ENCODE data around the gene BTBD7.
"Not testable (repeated sequence)": the region's sequence is repeated elsewhere in the genome, so short reads cannot be mapped to it uniquely, and the experiment has no call there.

Gene BTBD7, protein sequence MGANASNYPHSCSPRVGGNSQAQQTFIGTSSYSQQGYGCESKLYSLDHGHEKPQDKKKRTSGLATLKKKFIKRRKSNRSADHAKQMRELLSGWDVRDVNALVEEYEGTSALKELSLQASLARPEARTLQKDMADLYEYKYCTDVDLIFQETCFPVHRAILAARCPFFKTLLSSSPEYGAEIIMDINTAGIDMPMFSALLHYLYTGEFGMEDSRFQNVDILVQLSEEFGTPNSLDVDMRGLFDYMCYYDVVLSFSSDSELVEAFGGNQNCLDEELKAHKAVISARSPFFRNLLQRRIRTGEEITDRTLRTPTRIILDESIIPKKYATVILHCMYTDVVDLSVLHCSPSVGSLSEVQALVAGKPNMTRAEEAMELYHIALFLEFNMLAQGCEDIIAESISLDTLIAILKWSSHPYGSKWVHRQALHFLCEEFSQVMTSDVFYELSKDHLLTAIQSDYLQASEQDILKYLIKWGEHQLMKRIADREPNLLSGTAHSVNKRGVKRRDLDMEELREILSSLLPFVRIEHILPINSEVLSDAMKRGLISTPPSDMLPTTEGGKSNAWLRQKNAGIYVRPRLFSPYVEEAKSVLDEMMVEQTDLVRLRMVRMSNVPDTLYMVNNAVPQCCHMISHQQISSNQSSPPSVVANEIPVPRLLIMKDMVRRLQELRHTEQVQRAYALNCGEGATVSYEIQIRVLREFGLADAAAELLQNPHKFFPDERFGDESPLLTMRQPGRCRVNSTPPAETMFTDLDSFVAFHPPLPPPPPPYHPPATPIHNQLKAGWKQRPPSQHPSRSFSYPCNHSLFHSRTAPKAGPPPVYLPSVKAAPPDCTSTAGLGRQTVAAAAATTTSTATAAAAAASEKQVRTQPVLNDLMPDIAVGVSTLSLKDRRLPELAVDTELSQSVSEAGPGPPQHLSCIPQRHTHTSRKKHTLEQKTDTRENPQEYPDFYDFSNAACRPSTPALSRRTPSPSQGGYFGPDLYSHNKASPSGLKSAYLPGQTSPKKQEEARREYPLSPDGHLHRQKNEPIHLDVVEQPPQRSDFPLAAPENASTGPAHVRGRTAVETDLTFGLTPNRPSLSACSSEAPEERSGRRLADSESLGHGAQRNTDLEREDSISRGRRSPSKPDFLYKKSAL

DNA sequence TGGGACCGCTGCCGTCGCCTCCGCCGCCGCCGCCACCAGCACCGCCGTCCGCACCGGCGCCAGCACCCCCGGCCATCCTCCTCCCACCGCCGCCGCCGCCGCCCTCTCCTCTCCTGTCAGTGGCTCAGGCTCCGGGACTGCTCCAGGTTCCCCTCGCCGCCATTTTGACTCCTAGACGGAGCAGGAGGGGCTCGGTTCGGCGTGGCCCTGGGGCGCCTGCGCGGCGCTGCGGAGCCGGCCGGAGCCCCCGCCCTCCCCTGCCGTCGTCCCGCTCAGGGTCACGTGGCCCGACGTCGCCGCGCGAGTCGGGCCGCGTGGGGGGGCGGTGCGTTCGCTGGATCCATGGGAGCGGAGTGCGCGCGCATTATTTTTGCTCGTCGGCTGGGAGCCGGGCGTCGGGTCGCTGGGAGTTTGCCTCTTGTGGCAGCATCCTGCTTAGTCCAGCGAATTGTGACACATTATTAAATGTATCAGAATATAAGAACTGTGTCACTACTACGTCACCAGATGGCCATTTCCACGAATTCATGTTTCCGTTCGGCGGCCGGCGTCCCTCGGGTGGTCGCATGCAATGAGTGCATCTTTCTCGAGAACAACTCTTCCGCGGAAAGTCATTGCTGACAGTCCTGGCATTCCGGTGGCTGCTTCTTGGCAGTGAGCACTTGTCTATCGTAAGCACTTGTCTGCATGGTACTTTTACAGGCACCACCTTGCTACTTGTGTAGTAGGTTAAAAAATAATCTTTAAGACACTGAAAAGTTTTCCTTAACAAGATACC is at the start of gene BTBD7:
TSS of gene BTBD7 (minus strand) at position 184 of the 778 bp plus-strand sequence. CDS start 36,985 bp downstream, outside the sequence.
- DNase-seq (ENCODE audit: low read depth, low spot score): peak; percentile 54

DNA sequence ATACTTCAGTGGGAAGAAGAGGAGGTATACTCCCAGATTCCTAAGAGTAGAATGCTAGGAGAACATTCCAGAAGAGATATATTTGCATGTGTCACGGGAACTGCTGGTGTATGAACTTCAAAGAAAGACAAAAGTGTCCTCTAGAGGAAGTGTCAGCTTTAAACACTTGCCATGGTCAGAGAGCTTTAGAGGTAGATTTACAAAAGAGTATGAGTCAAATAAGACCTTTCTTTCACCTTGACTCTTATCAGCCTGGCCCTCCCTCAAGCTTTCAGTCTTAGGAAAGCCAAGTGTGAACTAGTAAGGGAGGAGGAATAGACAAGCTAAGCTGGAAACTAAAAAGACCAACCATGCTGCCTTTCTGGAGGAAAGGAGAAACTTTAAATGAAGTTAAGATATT is 48.8 kb upstream of the BTBD7 start:
- DNase-seq (ENCODE audit: low read depth, low spot score): no peak

DNA sequence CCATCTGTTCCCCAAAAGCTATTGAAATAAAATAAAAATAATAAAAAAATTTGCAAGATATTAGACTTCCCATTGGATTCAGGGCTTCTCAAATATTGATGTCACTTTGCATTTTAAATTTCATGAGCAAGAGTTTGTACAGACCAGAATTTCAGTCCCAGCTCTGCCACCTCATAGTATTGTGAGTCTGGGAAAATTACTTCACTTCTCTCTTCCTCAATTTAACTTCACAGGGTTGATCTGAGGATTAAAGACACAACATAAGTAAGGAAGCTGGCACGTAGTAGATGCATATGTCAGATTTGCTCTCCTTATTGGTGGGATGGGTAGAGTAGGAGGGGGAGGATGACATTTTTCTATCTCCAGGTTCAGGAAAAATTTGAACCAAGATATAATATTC is 47.0 kb upstream of the BTBD7 start:
- DNase-seq (ENCODE audit: low read depth, low spot score): no peak

GRCh38 chr14:93375673-93376156 is 42.9 kb upstream of the BTBD7 start:
- DNase-seq (ENCODE audit: low read depth, low spot score): no peak

DNA sequence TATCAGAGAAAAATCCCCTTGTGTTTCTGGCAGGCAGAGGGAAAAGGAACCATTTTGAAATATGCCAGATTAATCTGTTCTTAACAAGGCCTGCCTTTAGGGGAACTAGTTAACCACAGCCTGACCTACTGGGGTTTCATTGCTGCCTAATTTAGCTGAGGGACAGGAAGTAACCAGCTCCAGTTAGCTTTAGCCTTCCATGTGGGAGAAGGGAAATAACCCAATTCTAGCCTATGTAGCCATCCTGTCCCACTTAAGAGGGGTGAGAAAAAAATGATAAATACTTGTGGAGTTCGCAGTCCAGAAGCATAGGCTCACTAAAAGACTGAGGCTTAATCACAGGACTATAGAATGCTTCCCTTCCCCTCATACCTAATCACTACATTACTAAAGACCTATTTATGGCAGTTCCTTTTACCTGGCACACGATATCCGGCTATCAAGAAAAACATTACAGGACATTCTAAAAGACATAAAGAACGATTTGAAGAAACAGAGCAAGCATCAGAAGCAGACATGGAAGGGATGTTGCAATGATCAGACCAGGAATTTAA is 37.0 kb upstream of the BTBD7 start:
- no peak for DNase-seq (ENCODE audit: low read depth, low spot score)

DNA sequence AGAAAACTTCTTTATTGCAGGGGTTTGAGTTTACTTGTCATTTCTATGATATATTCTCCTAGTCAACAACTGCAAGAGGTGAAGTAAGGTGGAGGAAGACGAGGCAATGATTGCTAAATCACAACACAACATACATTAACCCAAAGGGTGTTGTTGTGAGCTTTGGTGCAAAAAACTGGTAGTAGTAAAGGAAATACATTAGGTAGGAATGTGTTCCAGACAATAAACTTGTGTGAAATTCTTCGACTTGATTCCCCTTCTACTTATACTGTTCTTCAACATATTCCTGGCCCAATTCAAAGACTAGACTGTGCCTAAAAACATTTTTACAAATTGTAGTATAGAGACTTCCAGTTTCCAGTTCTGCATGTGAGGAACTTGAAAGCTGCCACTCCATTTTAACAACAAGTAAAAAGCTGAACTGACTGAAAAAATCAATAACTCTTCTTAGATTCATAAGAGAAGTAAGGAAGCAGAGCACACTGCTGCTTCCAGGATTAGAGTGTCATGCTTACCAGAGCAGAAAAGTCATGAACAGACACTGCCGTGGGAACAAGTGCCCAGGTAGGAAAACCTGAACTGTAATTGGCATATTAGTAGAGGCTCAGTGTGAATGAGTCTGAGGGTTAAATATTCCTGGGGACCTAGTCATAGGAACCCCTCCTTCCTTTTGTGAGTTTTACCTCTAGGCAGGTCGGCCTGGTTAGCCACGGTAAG is 36.3 kb upstream of the BTBD7 start:
- no peak for DNase-seq (ENCODE audit: low read depth, low spot score)

DNA sequence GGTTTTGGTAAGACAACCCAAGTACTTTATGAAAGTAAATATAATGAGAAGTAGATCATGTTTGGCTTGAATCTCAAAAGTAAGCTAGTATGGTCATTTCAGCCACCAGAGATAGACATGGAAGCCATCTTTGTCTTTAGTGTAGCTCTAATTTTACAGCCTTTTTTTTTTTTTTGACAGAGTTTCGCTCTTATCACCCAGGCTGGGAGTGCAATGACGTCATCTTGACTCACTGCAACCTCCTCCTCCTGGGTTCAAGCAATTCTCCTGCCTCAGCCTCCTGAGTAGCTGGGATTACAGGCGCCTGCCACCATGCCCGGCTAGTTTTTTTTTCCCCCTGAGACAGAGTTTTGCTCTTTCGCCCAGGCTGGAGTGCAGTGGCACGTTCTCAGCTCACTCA is 22.0 kb upstream of the BTBD7 start:
- not testable (repeated sequence) for DNase-seq (ENCODE audit: low read depth, low spot score)

DNA sequence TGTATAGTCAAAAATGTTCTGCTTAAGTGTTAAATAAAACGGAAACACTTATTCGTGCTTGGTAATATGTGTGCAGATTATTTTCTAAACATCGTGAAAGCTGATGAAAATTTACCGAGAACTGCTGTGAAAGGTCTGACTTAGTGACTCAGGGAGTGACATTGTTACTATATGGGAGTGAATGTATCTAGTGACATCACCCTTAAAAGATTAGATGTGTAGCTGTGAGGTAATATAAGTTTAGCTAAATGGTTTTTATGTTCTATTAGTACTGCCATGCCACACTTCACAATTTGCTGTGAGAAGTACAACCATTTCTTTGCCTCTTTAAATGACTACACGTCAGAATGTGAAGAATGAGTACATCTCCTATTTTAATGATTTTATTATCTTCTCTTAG is 15.5 kb upstream of the BTBD7 start:
- DNase-seq (ENCODE audit: low read depth, low spot score): no peak

- DNase-seq (ENCODE audit: low read depth, low spot score): no peak
These were observed 15.0 kb upstream of the BTBD7 start for GRCh38 chr14:93347850-93348249.

GRCh38 chr14:93346926-93347721 is 14.3 kb upstream of the BTBD7 start, which contains the start of gene COX8C:
COX8C (plus strand) TSS chr14:93347182; CDS start chr14:93347269, 87 bp downstream.
- DNase-seq (ENCODE audit: low read depth, low spot score): no peak

DNA sequence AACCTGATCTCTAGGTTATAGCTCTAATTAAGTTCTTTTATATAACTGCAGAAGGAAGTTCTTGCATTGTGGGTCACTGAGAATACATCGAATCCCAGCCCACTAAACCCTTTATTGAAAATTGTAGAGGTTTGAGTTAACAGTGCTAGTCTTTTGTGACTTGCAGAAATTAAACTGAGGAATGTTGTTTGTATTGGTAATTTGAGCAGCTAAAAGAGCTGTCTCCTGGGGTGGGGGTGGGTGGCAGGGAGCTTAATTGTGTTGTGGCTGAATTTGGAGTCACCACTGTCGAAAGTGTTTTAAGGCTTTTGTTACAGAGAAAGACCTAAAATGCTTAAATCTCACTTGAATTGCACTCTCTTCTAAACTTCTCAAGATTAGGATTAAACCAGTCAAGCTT is 11.0 kb upstream of the BTBD7 start:
- no peak for DNase-seq (ENCODE audit: low read depth, low spot score)

DNA sequence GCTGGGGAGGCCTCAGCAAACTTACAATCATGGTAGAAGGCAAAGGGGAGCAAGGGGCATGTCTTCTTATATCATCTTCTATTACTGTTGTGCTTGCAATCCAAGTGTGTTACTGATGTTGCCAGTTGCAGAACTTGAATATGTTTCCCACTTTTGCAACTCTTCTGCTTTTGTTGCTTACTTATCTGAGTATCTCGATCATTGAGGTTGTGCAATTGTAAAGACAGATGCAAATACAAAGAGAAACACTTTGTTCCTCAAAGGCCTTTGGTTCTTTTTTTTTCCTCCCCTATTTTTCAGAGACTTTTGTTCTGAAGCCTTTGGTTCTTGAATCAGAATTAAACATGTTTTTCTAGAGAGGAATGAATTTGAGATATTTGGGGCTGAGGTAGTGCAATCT is 10.4 kb upstream of the BTBD7 start:
- DNase-seq (ENCODE audit: low read depth, low spot score): no peak

DNA sequence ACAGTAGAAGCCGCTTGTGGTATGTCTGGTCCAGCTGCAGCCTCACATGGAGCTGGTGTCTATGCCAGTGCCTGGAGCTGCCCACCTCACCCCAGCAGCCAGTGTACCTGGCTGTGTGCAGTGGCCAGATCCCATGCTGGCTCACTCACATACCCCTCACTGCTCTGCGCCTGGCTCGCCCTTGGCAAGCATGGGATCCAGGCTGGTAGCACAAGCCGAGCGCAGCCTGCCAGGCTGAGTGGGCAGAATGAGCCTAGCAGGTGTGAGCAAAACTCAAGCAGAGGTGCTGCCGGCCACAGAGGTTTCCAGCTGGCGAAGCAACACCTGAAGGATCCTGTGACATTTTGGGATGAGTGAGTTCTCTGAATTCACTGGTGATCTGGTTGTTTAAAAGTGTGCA is 5.0 kb upstream of the BTBD7 start:
- no peak for DNase-seq (ENCODE audit: low read depth, low spot score)

DNA sequence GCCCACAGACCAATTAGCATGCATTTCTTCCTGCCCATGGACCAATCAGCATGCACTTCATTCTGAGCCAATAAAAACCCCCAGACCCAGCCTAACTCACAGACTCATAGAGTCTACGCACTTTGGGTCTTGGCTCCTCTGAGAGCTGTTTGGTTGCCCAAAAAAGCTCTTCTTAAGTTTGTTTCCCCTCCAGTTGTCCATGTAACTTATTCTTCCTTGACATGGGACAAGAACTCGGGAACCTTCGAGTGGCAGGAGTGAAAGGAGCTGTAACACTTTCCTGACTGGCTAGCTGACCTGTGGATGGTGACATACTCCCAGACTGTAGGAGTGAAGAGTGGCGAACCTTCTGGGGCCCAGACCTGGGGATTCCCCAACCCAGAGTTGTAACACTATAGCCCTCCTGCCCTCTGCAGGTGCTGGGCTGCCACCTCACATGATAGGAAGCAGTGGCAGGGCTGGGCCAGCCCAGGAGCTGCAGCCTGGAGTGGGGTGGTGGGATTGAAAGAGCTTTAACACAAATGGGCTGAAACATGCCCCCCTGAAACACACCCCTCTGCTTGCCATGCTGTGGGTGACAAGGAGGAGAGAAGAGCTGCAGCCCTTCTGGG is 4.4 kb upstream of the BTBD7 start:
- no peak for DNase-seq (ENCODE audit: low read depth, low spot score)

- DNase-seq (ENCODE audit: low read depth, low spot score): no peak
These were observed 831 bp upstream of the BTBD7 start for GRCh38 chr14:93333631-93334103.

DNA sequence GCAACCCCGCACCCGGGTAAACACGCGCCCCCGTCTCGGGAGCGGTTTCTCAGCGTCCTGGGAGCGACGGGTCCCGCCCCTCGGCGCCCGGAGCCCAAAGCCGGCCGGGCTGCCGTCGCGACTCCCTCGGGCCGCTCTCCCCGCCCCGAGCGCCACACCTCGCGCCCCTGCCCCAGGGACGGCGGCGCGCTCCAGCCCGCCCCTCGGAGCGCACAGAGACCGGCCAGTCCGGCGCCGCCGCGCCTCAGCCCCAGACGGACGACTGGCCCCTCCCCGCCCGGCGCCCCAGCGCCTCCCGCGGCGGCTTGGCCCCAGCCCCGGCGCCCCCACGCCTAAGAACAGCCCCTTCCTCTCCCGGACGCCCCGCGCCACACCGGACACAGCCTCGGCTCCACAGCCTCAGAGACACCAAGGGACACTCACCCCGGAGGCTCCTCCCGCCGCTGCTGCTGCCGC is 411 bp downstream of the BTBD7 start:
- no peak for DNase-seq (ENCODE audit: low read depth, low spot score)

- no peak for DNase-seq (ENCODE audit: low read depth, low spot score)
These were observed 974 bp downstream of the BTBD7 start for GRCh38 chr14:93331728-93332396.
